GM19238 (cell line): ENCODE data around the gene CCDC107.
"Not testable (repeated sequence)": the region's sequence is repeated elsewhere in the genome, so short reads cannot be mapped to it uniquely, and the experiment has no call there.

Experiments
- DNase-seq: peaks from one replicate; pipeline ENCODE4 v3.0.0; 2011; ENCODE audit warnings: low spot score; ENCODE audit not compliant: insufficient read length

The CCDC107 gene

DNA sequence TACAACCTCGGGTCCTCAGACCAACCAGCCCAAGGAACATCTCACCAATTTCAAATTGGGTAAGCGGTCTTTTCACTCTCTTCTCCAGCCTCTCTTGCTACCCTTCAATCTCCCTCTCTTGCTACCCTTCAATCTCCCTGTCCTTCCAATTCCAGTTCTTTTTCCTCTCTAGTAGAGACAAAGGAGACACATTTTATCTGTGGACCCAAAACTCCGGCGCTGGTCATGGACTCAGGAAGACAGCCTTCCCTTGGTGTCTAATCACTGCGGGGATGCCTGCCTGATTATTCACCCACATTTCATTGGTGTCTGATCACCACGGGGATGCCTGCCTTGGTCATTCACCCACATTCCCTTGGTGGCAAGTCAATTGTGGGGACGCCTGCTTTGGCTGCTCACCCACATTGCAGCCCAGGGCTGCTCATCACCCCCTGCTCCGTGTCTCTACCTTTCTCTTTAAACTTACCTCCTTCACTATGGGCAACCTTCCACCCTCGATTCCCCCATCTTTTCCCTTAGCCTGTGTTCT is 20.6 kb upstream of the CCDC107 start:
- not testable (repeated sequence) for DNase-seq

DNA sequence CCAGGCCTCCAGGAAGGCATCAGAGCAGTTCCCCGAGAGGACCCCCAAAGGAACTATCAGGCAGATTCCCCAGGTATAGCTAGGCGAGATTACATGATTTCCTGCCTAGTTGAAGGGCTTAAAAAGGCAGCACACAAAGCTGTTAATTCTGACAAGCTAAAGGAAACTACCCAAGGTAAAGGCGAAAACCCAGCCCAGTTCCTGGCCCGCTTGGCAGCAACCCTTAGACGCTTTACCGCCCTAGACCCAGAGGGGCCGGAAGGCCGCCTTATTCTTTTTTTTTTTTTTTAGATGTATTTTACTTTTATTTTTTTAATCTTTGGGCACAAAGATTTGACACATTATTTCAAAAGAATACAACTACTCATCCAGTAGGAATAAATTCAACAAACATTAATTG is 19.3 kb upstream of the CCDC107 start:
- DNase-seq = not testable (repeated sequence)

DNA sequence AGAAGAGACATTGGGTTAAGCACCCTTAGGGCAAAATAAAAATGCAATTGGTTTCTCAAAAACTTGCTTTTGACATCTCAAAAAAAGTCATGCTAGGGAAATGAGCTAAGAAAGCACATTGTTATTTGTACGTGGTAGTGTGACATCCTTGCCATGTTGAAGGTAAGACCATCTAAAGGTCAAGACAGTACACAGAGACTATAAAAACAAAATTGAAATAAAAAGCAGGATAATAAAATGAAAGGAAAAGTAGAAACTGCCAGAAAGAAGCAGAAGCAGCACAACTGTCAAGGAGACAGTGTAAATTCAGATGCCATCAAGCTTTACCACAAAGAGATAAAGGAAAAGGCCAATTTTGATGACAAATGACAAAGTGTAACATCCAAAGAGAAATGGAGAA is 18.9 kb upstream of the CCDC107 start:
- not testable (repeated sequence) for DNase-seq

DNA sequence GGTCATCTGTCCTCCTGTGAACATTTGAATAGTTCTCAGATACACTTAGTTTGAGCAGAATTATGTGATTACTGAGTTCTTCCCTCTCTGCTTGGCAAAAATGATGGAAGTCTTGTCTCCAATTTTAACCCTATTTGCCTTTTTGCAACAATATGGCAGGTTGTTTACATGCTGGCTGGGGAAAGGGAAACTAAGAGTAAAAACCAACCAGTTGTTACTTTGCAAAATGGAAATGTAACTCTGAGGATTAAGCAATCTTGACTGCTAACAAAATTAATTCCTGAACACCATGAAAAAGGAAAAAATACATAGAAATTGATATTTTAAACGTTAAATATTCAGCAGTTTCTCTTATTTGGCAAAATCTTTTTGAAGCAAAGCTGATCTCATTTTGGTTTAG is 18.5 kb upstream of the CCDC107 start:
- DNase-seq = no peak

DNA sequence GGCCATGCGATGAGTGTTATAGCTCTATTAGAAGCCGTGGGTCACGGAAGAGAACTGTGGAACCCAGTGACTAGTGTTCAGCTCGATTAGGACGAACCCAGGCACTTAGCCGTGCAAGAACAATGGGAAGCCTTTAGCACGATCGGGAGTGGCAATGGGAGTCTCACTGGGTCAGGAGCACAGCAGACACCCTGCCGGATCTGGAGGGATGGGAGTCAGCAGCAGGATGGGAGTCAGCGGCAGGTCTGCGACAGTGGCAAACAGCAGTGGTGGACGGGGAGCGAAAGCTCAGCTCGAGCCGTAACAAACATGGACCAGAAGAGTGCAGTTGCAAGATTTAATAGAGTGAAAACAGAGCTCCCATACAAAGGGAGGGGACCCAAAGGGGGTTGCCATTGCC is 17.7 kb upstream of the CCDC107 start:
- not testable (repeated sequence) for DNase-seq

DNA sequence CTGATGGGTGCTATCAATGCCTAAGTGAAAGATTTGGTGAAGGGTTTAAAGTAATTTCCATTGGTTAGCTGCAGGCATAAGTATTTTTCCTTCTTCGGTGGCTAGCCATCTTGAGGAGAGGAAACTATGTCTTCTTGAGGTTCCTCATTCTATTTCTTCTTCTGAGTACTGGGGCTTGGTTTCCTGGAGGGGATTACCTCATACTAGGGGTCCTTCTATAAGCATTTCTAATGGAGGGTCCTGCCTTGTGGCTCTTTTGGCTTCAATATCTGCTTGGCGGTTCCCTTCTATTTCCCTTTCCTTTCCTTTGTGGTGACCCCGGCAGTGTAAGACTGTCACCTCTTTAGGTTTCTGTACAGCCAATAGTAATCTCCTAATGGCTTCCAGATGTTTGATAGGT is 16.6 kb upstream of the CCDC107 start:
- DNase-seq = not testable (repeated sequence)

DNA sequence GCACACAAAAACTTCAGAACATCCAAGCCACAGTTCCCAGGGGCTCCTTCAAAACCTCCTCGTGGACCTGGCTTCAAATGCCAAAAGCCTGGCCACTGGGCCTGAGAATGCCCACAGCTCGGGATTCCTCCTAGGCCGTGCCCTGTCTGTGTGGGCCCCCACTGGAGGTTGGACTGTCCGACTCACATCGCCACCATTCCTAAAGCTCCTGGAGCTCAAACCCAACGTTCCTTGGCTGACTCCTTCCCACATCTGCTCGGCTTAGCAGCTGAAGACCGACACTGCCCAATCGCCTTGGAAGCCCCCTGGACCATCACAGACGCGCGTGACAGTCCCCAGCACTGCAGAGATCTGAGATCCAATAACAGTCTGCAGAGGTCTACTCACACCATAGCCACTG is 15.0 kb upstream of the CCDC107 start:
- no peak for DNase-seq

DNA sequence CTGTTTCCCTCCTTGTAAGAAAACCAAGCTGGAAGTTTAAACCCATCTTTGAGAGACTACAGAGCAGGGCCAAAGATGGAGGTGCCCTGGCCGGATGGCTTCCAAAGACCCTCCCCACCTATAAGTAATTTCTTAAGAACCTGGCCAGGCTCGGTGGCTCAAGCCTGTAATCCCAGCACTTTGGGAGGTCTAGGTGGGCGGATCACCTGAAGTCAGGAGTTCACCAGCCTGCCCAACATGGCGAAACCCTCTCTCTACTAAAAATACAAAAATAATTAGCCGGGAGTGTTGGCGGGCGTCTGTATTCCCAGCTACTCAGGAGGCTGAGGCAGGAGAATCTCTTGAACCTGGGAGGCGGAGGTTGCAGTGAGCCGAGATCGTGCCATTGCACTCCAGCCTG is 12.4 kb upstream of the CCDC107 start:
- DNase-seq = not testable (repeated sequence)

DNA sequence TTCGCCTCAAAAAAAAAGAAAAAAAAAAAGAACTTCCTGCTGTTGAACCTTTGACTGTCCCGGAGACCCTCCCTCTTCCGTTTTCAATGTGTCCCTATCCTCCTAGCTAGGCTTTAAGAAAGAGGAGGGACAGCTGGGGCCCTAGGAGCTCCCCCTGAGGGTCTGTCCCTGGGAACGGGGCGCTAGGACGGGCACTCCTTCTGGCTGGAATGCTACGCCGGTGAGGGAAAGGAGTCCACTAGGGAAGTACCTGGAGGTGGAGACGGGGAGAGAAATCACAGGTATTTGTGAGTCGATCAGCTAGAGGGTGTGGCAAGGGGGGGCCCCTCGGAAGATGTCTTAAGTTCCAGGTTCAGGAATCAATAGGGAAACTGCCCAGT is 11.9 kb upstream of the CCDC107 start:
- DNase-seq = no peak

DNA sequence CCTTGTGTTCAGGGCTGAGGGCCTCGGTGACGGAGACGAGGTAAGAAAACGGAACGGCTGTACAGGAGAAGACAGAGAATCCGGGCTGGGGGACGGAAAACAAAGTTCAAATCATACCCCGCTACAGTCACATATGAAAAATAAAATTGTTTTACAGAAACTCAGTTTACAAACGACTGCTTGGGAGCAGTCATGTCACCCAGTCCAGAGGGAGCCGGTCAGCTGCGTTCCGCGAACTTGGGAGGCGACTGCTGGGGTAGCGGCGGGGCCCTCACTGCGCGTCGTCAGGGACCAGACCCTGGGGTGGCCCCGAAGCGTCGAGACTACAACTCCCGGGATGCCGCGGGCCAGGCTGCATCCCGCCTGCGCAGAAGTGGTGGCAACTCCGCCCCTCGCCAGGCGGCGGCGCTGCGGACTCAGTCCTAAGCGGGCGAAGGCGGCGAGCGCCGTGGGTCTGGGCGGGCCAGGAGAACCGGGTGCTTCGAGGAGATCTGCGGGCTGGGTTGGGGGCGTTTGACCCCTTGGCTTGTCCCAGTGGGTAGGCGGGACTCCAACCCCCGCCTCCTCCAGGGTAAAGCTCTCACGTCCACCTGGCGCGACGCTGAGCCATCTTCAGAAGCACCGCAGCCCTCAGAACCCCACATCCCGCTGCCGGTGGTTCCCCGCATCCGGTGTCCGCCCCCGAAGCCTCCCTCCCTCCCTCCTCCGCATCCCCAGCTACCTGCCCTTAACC is 11.4 kb upstream of the CCDC107 start:
- peak; percentile 93 for DNase-seq

DNA sequence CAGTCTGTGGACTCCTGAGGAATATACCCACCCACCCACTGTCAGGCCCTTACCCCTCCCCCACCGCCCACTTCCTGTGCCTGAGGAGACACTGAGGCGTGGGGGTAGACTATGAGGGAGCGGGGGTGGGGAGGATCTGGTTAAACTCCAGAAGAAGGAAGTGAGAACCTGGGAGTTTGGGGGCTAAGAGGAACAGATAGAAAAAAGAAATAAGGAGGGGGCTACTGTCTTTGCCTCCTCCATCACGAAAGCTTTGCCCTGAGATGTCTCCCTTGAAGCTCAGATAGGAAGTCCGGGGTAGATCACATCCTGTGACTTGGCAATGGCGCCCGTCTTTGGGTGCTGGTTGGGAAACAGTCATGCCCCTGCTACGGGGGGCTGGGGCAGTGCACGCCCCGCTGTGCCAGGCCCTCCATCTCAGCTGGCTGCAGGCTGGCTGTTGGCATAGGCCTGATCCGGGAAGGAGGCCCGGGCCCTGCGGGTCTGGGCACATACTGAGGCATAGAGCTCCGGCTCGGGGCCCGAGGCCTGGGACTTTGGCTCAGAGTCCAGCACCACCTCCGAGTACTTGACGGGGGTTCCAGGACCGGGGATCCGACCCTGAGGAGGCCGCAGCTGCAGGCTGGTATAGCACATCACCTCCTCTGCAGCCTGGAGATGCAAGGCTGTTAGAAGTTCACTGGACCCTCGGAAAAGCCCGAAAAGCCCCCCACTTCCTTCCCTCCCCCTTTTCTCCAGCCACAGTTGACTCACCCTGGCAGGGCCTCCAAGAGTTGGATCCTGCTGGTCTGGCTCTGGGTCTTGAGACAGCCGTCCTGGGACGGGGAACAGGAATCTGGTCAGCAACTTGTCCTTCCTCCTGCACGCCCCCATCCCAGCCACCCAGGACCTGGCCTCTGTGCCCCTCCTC is 8.4 kb upstream of the CCDC107 start:
- no peak for DNase-seq

DNA sequence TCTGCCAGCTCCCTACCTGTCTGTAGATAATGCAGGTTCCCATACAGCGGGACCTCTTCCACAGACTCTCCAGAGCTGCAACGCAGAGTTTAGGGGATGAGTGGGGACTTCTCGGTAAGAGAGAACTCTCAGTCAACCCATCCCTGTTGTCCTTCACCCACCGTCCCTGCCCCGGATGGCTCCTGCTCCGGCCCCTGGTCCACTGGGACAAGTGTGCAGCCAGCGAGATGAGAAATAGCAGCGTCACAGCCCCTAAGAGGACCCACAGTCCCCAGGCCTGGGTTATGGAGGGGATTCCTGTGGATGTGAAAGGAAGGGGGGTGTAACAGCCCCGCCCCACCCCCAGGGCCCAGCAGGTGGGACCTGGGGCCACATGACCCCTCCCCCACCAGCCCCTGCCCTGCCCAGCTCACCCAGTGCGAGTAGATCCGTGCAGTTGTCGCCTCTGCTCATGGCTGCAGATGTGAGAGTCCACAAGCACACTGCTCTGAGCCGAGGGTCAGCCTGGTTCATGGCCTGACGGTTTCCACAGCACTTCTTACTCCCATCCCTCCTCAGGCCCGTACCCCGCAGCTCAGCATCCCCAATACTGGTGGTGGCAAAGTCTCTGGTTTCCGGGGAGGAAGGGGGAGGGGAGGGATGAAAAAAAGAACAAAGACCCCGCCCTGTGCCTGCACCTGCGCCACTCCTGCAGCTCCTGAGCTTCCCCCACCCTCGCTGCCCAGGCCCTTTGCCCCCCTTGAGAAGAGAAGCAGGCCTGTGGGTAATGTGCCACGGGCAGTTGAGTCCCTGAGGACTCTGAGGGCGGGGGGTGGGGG is 7.5 kb upstream of the CCDC107 start, which contains the start of gene SIT1:
Gene SIT1, minus strand, starts transcription at position 591 of the 818 bp plus-strand sequence. Its CDS starts 78 bp downstream, at position 513.
- DNase-seq = no peak

DNA sequence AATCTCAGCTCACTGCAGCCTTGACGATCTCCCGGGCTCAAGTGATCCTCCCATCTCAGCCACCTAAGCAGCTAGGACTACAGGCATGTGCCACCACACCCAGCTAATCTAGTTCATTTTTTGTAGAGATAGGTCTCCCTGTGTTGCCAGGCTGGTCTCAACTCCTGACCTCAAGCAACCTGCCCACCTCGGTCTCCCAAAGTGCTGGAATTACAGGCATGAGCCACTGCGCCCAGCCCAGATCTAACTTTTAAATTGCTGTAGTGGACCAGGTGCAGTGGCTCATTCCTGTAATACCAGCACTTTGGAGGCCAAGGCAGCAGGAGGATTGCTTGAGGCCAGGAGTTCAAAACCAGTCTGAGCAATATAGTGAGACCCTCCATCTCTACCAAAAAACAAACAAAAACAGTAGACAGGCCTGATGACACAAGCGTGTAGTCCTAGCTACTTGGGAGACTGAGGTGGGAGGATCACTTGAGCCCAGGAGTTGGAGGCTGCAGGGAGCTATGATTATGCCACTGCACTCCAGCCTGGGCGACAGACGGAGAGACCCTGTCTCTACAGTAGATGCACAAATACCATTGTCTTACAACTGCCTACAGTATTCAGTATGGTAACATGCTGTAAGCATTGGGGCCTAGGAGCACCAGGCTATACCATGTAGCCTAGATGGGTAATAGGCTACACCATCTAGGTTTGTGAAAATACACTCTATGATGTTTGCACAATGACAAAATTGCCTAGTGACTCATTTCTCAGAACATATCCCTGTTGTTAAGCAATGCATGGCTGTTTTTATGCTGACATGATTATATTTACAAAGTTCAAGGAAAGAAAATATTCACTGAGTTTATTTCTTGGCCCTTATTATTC is 5.9 kb upstream of the CCDC107 start:
- no peak for DNase-seq

DNA sequence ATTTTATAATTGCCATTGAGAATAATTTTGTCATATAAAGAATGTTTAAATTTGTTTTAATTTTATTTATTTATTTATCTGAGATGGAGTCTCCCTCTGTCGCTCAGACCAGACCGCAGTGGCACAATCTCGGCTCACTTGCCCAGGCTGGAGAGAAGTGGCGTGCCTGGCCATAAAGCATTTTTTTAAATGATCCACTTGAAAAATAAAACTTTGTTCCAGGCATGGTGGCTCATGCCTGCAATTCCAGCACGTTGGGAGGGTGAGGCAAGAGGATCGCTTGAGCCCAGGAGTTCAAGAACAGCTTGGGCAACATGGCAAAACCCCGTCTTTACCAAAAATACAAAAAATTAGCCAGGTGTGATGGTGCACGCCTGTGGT is 5.3 kb upstream of the CCDC107 start:
- no peak for DNase-seq

DNA sequence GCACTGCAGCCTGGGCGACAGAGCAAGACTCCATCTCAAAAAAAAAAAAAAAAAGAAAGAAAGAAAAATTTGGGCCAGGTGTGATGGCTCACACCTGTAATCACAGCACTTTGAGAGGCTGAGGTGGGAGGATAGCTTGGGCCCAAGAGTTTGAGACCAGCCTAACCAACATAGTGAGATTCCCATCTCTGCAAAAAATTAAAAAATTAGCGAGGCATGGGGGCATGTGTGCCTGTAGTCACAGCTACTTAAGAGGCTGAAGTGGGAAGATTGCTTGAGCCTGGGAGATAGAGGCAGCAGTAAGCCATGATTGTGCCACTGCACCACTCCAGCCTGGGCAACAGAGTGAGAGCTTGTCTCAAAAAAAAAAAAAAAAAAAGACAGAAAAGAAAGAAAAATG is 4.5 kb upstream of the CCDC107 start:
- DNase-seq = no peak

DNA sequence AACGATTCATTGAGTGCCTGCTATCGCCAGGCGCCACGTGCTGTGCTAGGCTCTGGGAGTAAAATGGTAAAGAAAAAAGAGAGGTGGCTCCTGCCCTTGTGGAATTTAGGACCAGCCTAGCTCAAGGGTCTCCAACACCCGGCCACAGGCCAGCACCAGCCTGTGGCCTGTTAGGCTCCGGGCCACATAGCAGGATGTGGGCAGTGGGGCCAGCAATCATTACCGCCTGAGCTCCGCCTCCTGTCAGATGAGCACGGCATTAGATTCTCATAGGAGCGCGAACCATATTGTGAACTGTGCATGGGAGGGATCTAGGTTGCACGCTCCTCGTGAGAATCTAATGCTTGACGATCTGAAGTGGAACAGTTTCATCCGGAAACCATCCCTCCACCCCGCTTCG is 1.7 kb upstream of the CCDC107 start:
- no peak for DNase-seq

DNA sequence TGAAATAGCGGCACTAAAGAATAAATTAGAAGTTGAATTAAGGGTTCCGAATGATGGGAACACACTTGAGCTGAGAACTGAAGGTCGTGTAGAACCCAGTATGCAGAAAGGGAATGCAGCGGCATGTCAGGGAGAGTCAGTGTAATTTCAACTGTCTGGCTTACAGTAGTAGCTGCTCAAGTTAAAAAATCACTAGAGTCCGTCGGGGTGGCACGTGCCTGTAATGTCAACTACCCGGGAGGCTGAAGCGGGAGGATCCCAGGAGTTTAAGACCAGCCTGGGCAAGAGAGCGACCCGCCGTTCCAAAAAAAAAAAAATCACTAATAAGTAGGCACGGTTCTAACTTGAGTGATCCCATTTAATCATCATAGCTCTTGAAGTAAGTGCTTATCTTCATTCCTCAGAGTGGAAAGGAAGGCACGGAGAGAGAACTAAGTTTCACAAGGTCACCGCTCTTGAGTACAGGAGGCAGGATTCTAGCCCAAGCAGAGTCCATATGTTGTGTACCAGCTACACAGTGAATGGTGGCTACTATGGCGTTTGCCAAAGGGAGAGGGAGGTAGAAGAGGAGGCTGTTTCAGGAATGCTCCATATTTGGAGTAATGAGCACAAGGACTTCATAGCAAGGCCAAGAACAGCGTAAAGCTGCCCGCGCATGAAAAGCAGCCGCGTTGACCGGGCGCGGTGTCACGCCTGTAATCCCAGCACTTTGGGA is 1.1 kb upstream of the CCDC107 start:
- DNase-seq = no peak

DNA sequence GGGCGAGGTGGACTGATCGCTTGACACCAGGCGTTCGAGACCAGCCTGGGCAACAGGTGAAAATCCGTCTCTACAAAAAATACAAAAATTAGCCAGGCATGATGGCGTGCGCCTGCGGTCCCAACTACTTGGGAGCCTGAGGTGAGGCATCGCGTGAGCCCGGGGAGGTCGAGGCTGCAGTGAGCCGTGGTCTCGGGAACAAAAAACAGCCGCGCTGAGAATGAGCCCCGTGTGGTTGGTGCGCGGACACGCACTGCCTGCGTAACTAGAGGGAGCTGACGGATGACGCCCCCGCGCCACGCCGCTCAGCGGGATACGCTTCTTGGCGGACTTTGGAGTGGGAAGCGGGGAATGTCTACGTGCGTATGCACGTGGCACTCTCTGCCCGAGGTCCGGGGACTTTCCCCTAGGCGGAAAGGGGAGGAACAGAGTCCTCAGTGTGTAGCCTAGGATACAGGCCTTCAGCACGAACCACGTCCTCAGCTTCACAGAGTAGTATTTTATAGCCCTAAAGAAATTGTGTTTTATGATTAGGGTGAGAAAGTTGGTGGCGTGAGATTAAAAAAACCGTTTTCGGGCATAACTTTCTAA is 451 bp upstream of the CCDC107 start, which contains the start of gene RMRP:
Gene RMRP, minus strand, starts transcription at position 474 of the 591 bp plus-strand sequence.
- DNase-seq = peak; percentile 92

DNA sequence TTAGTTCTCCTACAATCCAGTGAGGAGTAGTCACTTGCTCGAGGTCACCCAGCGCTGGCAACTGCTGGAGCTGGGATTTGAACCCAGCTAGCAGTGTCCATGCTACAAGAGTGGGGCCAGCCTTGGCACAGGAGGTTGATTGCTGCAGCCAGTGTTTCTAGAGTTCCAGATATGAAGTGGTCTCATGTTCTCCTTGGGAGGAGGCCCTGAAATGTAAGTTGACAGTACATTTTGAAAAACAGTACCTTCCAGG is 802 bp downstream of the CCDC107 start:
- no peak for DNase-seq

DNA sequence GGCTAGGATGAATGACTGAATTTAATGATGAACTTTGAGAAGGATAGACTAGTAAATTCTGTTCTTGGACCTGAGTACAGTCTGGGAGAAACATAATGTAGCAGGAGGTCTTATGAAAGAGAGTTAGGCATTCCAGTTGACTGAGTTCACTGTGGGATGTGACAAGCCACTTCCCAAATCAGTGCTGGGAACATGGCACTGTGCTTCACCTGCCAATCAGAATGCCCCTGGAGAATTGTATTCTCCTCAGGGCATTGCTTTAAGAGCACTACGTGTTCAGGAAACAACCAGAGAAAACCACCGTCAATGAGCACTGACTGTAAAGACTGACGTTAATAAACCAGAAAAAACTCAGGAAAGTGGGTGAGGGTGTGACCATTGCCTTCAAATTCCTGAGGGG is 1.2 kb downstream of the CCDC107 start:
- DNase-seq = no peak
